H1 (cell line): ENCODE measurements around the gene ARHGAP4. TPM values are rescaled to one million over a fixed set of nuclear protein-coding genes. Genes with fewer than 3 reads are reported as not detected.

Source experiments
- CTCF ChIA-PET: fragments of 300-600 bp; sonication (Branson Sonifier 250); formaldehyde crosslinking; loops from one replicate; lab custom pipeline; 2021; ENCODE audit not compliant: partially characterized antibody; lab: Charles Lee
- POLR2A ChIA-PET: fragments of 300-600 bp; sonication (Branson Sonifier 250); formaldehyde crosslinking; loops from one replicate; lab custom pipeline; 2021; ENCODE audit warnings: inconsistent platforms; ENCODE audit not compliant: partially characterized antibody; lab: Charles Lee
- DNase-seq, 2 experiments: peaks; one replicate each; pipeline versions ENCODE4 v3.0.0 to v3.0.0-alpha.2; 2010 to 2022; ENCODE audit warnings: low spot score in 2 of 2, low read depth in 1 of 2, mixed read lengths in 1 of 2
- FAIRE-seq: peaks from 2 replicates; lab custom pipeline; 2011; peaks lifted over from hg19 to GRCh38; lab: Jason Lieb, UNC
- H2AFZ ChIP-seq: 2 replicates; pipeline ENCODE4 v1.8.1; 2012; ENCODE audit warnings: low read length, inconsistent platforms
- H2AK5ac ChIP-seq: 2 replicates; pipeline ENCODE4 v1.6.1; 2013; ENCODE audit warnings: low read depth, low read length
- H2BK120ac ChIP-seq: replicated peaks from 2 replicates; pipeline ENCODE3; 2013; ENCODE audit warnings: low read depth, low read length, inconsistent platforms
- H2BK12ac ChIP-seq: 2 replicates; pipeline ENCODE4 v1.6.1; 2013; ENCODE audit warnings: low read depth, low read length
- H2BK15ac ChIP-seq: 2 replicates; pipeline ENCODE4 v1.6.1; 2013; ENCODE audit warnings: low read length
- H2BK20ac ChIP-seq: 2 replicates; pipeline ENCODE4 v1.6.1; 2013; ENCODE audit warnings: low read length
- H2BK5ac ChIP-seq: 2 replicates; pipeline ENCODE4 v1.6.1; 2013; ENCODE audit warnings: low read depth, low read length
- H3K14ac ChIP-seq: 2 replicates; pipeline ENCODE4 v1.6.1; 2013; ENCODE audit warnings: inconsistent platforms; ENCODE audit not compliant: insufficient read length
- H3K18ac ChIP-seq: 2 replicates; pipeline ENCODE4 v1.6.1; 2013; ENCODE audit warnings: low read length; ENCODE audit errors: extremely low read depth
- H3K23ac ChIP-seq: 2 replicates; pipeline ENCODE4 v1.6.1; 2013; ENCODE audit warnings: inconsistent platforms; ENCODE audit not compliant: insufficient read length
- H3K23me2 ChIP-seq: 2 replicates; pipeline ENCODE4 v1.6.1; 2013; ENCODE audit warnings: low read depth, low read length
- H3K27ac ChIP-seq: 2 replicates; pipeline ENCODE4 v1.6.1; 2011; ENCODE audit warnings: low read depth, low read length, inconsistent platforms
- H3K27me3 ChIP-seq, 4 experiments: replicated peaks in 1 of 4; 1 replicate in 1 of 4; 2 replicates in 3 of 4; pipeline versions ENCODE4 v1.6.1 to v1.8.1; 2011 to 2013; ENCODE audit warnings: low read length in 3 of 4, mild to moderate bottlenecking in 3 of 4, inconsistent platforms in 2 of 4, mixed read lengths in 2 of 4, moderate library complexity in 1 of 4; ENCODE audit not compliant: control insufficient read depth in 3 of 4, insufficient read depth in 3 of 4; ENCODE audit errors: extremely low read depth in 1 of 4
- H3K36me3 ChIP-seq, 4 experiments: 2 replicates each; pipeline versions ENCODE4 v1.6.1 to v1.8.1; 2011 to 2013; ENCODE audit warnings: mild to moderate bottlenecking in 4 of 4, low read length in 3 of 4, moderate library complexity in 2 of 4, control low read depth in 1 of 4, inconsistent platforms in 1 of 4; ENCODE audit not compliant: insufficient read depth in 4 of 4, control insufficient read depth in 2 of 4
- H3K4ac ChIP-seq: replicated peaks from 2 replicates; pipeline ENCODE3; 2013; ENCODE audit warnings: low read length, low read depth, mixed read lengths, inconsistent platforms; ENCODE audit not compliant: insufficient read length
- H3K4me1 ChIP-seq, 4 experiments: replicated peaks in 1 of 4; 1 replicate in 1 of 4; 2 replicates in 3 of 4; pipeline versions ENCODE4 v1.6.1 to v1.8.1; 2011 to 2013; ENCODE audit warnings: low read length in 3 of 4, inconsistent platforms in 2 of 4, mixed read lengths in 1 of 4; ENCODE audit not compliant: insufficient read depth in 4 of 4, control insufficient read depth in 3 of 4
- H3K4me2 ChIP-seq, 2 experiments: 2 replicates each; pipeline versions ENCODE4 v1.6.1 to v1.8.1; 2011 to 2013; ENCODE audit warnings: low read depth in 2 of 2, low read length in 2 of 2, control low read depth in 1 of 2, inconsistent platforms in 1 of 2, mild to moderate bottlenecking in 1 of 2; ENCODE audit not compliant: insufficient read depth in 1 of 2
- H3K4me3 ChIP-seq, 4 experiments: fragments of 200-600, 300-600 bp in 1 of 4; sonication (generic), shearing (Covaris generic), sonication (Bioruptor Twin) in 1 of 4; 2 replicates each; pipeline versions ENCODE4 v1.5.1 to v1.8.1; 2011 to 2016; ENCODE audit warnings: low read length in 4 of 4, low read depth in 3 of 4, control low read depth in 2 of 4, inconsistent platforms in 2 of 4, mild to moderate bottlenecking in 2 of 4, mixed read lengths in 1 of 4, moderate library complexity in 1 of 4; ENCODE audit not compliant: insufficient read depth in 2 of 4; ENCODE audit errors: extremely low read depth in 1 of 4
- H3K56ac ChIP-seq: replicated peaks from 2 replicates; pipeline ENCODE3; 2013; ENCODE audit warnings: low read depth, mild to moderate bottlenecking, mixed read lengths, low read length, inconsistent platforms; ENCODE audit not compliant: insufficient read length
- H3K79me1 ChIP-seq: 2 replicates; pipeline ENCODE4 v1.6.1; 2013; ENCODE audit warnings: low read depth, low read length, control low read depth
- H3K79me2 ChIP-seq, 2 experiments: 2 replicates each; pipeline versions ENCODE4 v1.6.1 to v1.8.1; 2012 to 2013; ENCODE audit warnings: low read length in 2 of 2, mild to moderate bottlenecking in 2 of 2, inconsistent platforms in 1 of 2; ENCODE audit not compliant: insufficient read depth in 2 of 2, control insufficient read depth in 1 of 2
- H3K9ac ChIP-seq, 4 experiments: replicated peaks in 1 of 4; 1 replicate in 1 of 4; 2 replicates in 3 of 4; pipeline versions ENCODE4 v1.6.1 to v1.8.1; 2011 to 2013; ENCODE audit warnings: low read depth in 3 of 4, low read length in 3 of 4, control low read depth in 2 of 4, mild to moderate bottlenecking in 2 of 4, moderate library complexity in 2 of 4, inconsistent platforms in 1 of 4; ENCODE audit errors: extremely low read depth in 1 of 4
- H3K9me3 ChIP-seq, 2 experiments: 2 replicates each; pipeline versions ENCODE4 v1.6.1 to v1.8.1; 2012 to 2013; ENCODE audit warnings: mild to moderate bottlenecking in 2 of 2, moderate library complexity in 2 of 2, control low read depth in 1 of 2, inconsistent platforms in 1 of 2, low read depth in 1 of 2, low read length in 1 of 2, mixed read lengths in 1 of 2; ENCODE audit not compliant: insufficient read depth in 2 of 2
- H4K20me1 ChIP-seq, 2 experiments: replicated peaks in 1 of 2; 2 replicates each; pipeline versions ENCODE3 to v1.8.1; 2011 to 2013; ENCODE audit warnings: inconsistent platforms in 2 of 2, low read length in 2 of 2, mild to moderate bottlenecking in 1 of 2; ENCODE audit not compliant: insufficient read depth in 2 of 2, control insufficient read depth in 1 of 2
- H4K5ac ChIP-seq: 2 replicates; pipeline ENCODE4 v1.6.1; 2013; ENCODE audit warnings: low read length, low read depth, mixed read lengths, inconsistent platforms; ENCODE audit not compliant: insufficient read length
- H4K8ac ChIP-seq: 2 replicates; pipeline ENCODE4 v1.8.0; 2013; ENCODE audit warnings: mild to moderate bottlenecking, moderate library complexity, low read length, inconsistent platforms; ENCODE audit not compliant: insufficient read depth; ENCODE audit errors: extremely low read depth
- H4K91ac ChIP-seq: replicated peaks from 2 replicates; pipeline ENCODE3; 2013; ENCODE audit warnings: low read length, mixed read lengths, inconsistent platforms; ENCODE audit not compliant: insufficient read length
- CREB1 ChIP-seq: IDR thresholded peaks from 2 replicates; pipeline ENCODE4 v1.6.1; 2012; ENCODE audit warnings: inconsistent platforms
- CTBP2 ChIP-seq: IDR thresholded peaks from 2 replicates; pipeline ENCODE4 v1.7.0; 2011; ENCODE audit warnings: borderline replicate concordance, mild to moderate bottlenecking, moderate library complexity, mixed read lengths, low read length; ENCODE audit not compliant: insufficient read depth, insufficient read length
- HDAC2 ChIP-seq, 2 experiments: fragments of 300-600 bp in 1 of 2; sonication (generic) in 1 of 2; IDR thresholded peaks; 2 replicates each; pipeline ENCODE4 v1.6.1; 2011 to 2012; ENCODE audit warnings: low read depth in 2 of 2, low read length in 2 of 2, mild to moderate bottlenecking in 2 of 2, moderate library complexity in 2 of 2, borderline replicate concordance in 1 of 2, inconsistent platforms in 1 of 2
- NRF1 ChIP-seq: IDR thresholded peaks from 2 replicates; pipeline ENCODE4 v1.6.1; 2011; ENCODE audit warnings: mild to moderate bottlenecking, low read depth, low read length, improper control_type of control experiment
- RXRA ChIP-seq: IDR thresholded peaks from 2 replicates; pipeline ENCODE4 v1.6.1; 2011; ENCODE audit warnings: low read depth, mild to moderate bottlenecking, low read length, moderate library complexity; ENCODE audit not compliant: insufficient read depth
- SAP30 ChIP-seq: fragments of 300-600 bp; sonication (generic); IDR thresholded peaks from 2 replicates; pipeline ENCODE4 v1.7.1; 2012; ENCODE audit warnings: low read length, moderate library complexity, mild to moderate bottlenecking, inconsistent platforms; ENCODE audit not compliant: insufficient read depth, insufficient replicate concordance
- SUZ12 ChIP-seq: fragments of 200-600 bp; sonication (generic); IDR thresholded peaks from 2 replicates; pipeline ENCODE4 v1.6.1; 2012; ENCODE audit warnings: mild to moderate bottlenecking, inconsistent platforms, low read length, moderate library complexity, mixed read lengths
- TCF12 ChIP-seq: IDR thresholded peaks from 2 replicates; pipeline ENCODE4 v1.6.1; 2011; ENCODE audit warnings: low read depth, mild to moderate bottlenecking, low read length
- USF2 ChIP-seq: IDR thresholded peaks from 2 replicates; pipeline ENCODE4 v1.6.1; 2011; ENCODE audit warnings: low read length, improper control_type of control experiment
- WGBS, 2 experiments: shearing (Covaris generic) in 1 of 2; methylation state at CpG; one replicate each; pipeline versions ENCODE4 v1.1.6 to v1.1.7; 2013 to 2015; ENCODE audit warnings: low lambda C conversion rate in 2 of 2, mixed read lengths in 2 of 2, inconsistent platforms in 1 of 2, low coverage in 1 of 2, missing lambda C conversion rate in 1 of 2; ENCODE audit not compliant: insufficient replicate concordance in 2 of 2, insufficient coverage in 1 of 2, insufficient read length in 1 of 2; ENCODE audit errors: extremely low coverage in 1 of 2, missing lambda C conversion rate in 1 of 2; 5-methylcytosine and 5-hydroxymethylcytosine counted together
- polyA plus RNA-seq, 7 experiments: library from polyadenylated mRNA; depleted of rRNA in 3 of 7; stranded (reverse) in 5 of 7; unstranded in 2 of 7; fragments of >200 nt in 5 of 7; fragments of 200-250 nt in 2 of 7; gene quantifications; 1 replicate in 5 of 7; 2 replicates in 1 of 7; 4 replicates in 1 of 7; pipeline versions ENCODE4 v1.2.1 to v1.2.3, GENCODE V29; 2011 to 2013; ENCODE audit warnings: missing spikeins in 2 of 7, mixed read lengths in 2 of 7
- total RNA-seq: library from RNA; stranded (reverse); fragmentation: NEBNext Ultra II Directional; extraction: Animal tissue kit (Norgen Biotek cat#: 25700); gene quantifications from 2 replicates; pipeline ENCODE4 v1.2.1, GENCODE V29; 2021

ARHGAP4 gene
- total and polyA plus RNA-seq, 2 of the 8 experiments (the other 6 are each of a cell fraction or from before 2014, with no cell fraction given), result 23.9 to 26.0 TPM

GRCh38 chrX:153930011-153930910 lies 4.2 kb upstream of the ARHGAP4 start:
- Histone ChIP-seq H3K9me3 (no peaks in the 10 kb centered on the region), H2BK12ac (no peak overlapping the region), H3K36me3 (peaks cover 0 to 10% (median 4%) of the 10 kb centered on the region in 4 experiments; a peak in 2 of 8 replicates), H4K5ac (no peak overlapping the region), H2BK5ac (no peak overlapping the region), H3K4me1 (peaks cover 0 to 17% (median 12%) of the 10 kb centered on the region in 4 experiments; a peak in 6 of 7 replicates), H3K9ac (no peak overlapping the region), H3K23me2 (peaks cover 18% of the 10 kb centered on the region; the same call in 1 of the 2 replicates), H3K23ac (no peak overlapping the region), H4K8ac (no peak overlapping the region; the same call in 1 of the 2 replicates), H3K14ac (no peak overlapping the region), H4K91ac (no peak overlapping the region), H3K4me3 (no peak overlapping the region), H3K27me3 (no peaks in the 10 kb centered on the region), H3K27ac (no peak overlapping the region), H3K79me1 (no peaks in the 10 kb centered on the region), H3K4ac (no peak overlapping the region), H2BK20ac (no peak overlapping the region), H2BK120ac (no peak overlapping the region), H3K18ac (no peak overlapping the region), H4K20me1 (peaks cover 0 to 3% of the 10 kb centered on the region in 2 experiments), H3K79me2 (peaks cover 0 to 14% of the 10 kb centered on the region in 2 experiments; a peak in 2 of 4 replicates), H3K4me2 (no peak overlapping the region), H2AFZ (no peak overlapping the region), H2AK5ac (no peak overlapping the region), H3K56ac (no peak overlapping the region), H2BK15ac (no peak overlapping the region)
- FAIRE-seq (no peak), DNase-seq (no peak)
- WGBS, 2 experiments, result 95% methylated on average over 16 of the region's 31 CpGs; no CpG with 5 or more reads in 1 of the 2 experiments
- CTCF ChIA-PET, result interaction anchor here (1.2 to 19.6 kb wide), 3 partner anchors 18 to 443 kb away, joined by 3 to 272 read pairs (median 3); partner anchors contain the start of gene RENBP
- POLR2A ChIA-PET, result interaction anchor here (1.3 to 14.9 kb wide), 3 partner anchors 11 to 42 kb away, joined by 5 to 231 read pairs (median 43); partner anchors contain the start of genes HCFC1, NAA10, RENBP and TMEM187
- TF ChIP-seq SUZ12 (no peak), CTBP2 (no peak), SAP30 (no peak), TCF12 (no peak), CREB1 (no peak), HDAC2 (IDR thresholded peaks at IDR 0.05; ENCODE audit: borderline replicate concordance in 1 of 2, low read depth in 2 of 2, low read length in 2 of 2) (no peak), NRF1 (no peak), RXRA (no peak), USF2 (no peak)
